Neural progenitor cell (in vitro differentiated cells): Measurements from ENCODE around the gene PDX1. TPM values are rescaled to one million over a fixed set of nuclear protein-coding genes. Genes with fewer than 3 reads are reported as not detected.

Source experiments
- DNase-seq: peaks from one replicate; pipeline ENCODE4 v3.0.0-alpha.2; 2016; ENCODE audit warnings: low spot score
- H2AFZ ChIP-seq: fragments of 200-600 bp; sonication (generic); replicated peaks from 2 replicates; pipeline ENCODE4 v1.6.1; 2016; ENCODE audit warnings: antibody characterized with exemption
- H3F3A ChIP-seq: fragments of 200-600 bp; sonication (generic); 2 replicates; pipeline ENCODE4 v1.6.1; 2016; ENCODE audit warnings: antibody characterized with exemption, low read depth
- H3K27ac ChIP-seq: fragments of 200-600 bp; sonication (generic); 2 replicates; pipeline ENCODE4 v1.5.1; 2016; ENCODE audit warnings: mild to moderate bottlenecking
- H3K27me3 ChIP-seq: fragments of 200-600 bp; sonication (generic); 2 replicates; pipeline ENCODE4 v1.6.1; 2016; ENCODE audit warnings: mild to moderate bottlenecking, moderate library complexity
- H3K36me3 ChIP-seq: fragments of 200-600 bp; sonication (generic); 2 replicates; pipeline ENCODE4 v1.5.1; 2016
- H3K4me1 ChIP-seq: fragments of 200-600 bp; sonication (generic); 2 replicates; pipeline ENCODE4 v1.6.1; 2016; ENCODE audit warnings: mixed run types
- H3K4me2 ChIP-seq: fragments of 200-600 bp; sonication (generic); 2 replicates; pipeline ENCODE4 v1.6.1; 2016
- H3K4me3 ChIP-seq: fragments of 200-600 bp; sonication (generic); 2 replicates; pipeline ENCODE4 v1.5.1; 2016
- H3K79me2 ChIP-seq: fragments of 200-600 bp; sonication (generic); 2 replicates; pipeline ENCODE4 v1.6.1; 2016; ENCODE audit warnings: low read depth
- H3K9ac ChIP-seq: fragments of 200-600 bp; sonication (generic); 2 replicates; pipeline ENCODE4 v1.6.1; 2016
- H3K9me3 ChIP-seq: fragments of 200-600 bp; sonication (generic); 2 replicates; pipeline ENCODE4 v1.5.1; 2016; ENCODE audit warnings: low read depth
- H4K20me1 ChIP-seq: fragments of 200-600 bp; sonication (generic); 2 replicates; pipeline ENCODE4 v1.6.1; 2016; ENCODE audit warnings: low read depth
- H3K27ac Mint-ChIP-seq: 3 replicates; pipeline ENCODE4 v1.8.0; 2021; ENCODE audit warnings: mixed read lengths
- H3K27me3 Mint-ChIP-seq: 2 replicates; pipeline ENCODE4 v1.8.0; 2022; ENCODE audit warnings: low read depth, mild to moderate bottlenecking, inconsistent platforms, moderate library complexity, mixed read lengths; ENCODE audit not compliant: insufficient read depth
- H3K36me3 Mint-ChIP-seq: 3 replicates; pipeline ENCODE4 v1.8.0; 2021; ENCODE audit warnings: mixed read lengths
- H3K4me1 Mint-ChIP-seq: 3 replicates; pipeline ENCODE4 v1.8.0; 2021; ENCODE audit warnings: mixed read lengths
- H3K4me3 Mint-ChIP-seq: 3 replicates; pipeline ENCODE4 v1.8.0; 2021; ENCODE audit warnings: mild to moderate bottlenecking, moderate library complexity, mixed read lengths
- H3K9me3 Mint-ChIP-seq: 3 replicates; pipeline ENCODE4 v1.8.0; 2020; ENCODE audit warnings: mixed read lengths
- EZH2 ChIP-seq: fragments of 200-600 bp; sonication (generic); IDR thresholded peaks from 2 replicates; pipeline ENCODE4 v1.6.1; 2017; ENCODE audit warnings: antibody characterized with exemption, mild to moderate bottlenecking, moderate library complexity
- EZH2phosphoT487 ChIP-seq: fragments of 200-600 bp; sonication (generic); IDR thresholded peaks from 2 replicates; pipeline ENCODE4 v1.6.1; 2017; ENCODE audit warnings: antibody characterized with exemption
- total RNA-seq: library from RNA; depleted of rRNA; stranded (reverse); fragments of >200 nt; gene quantifications from 2 replicates; pipeline ENCODE4 v1.2.3, GENCODE V29; 2015; ENCODE audit warnings: low replicate concordance
- TF ChIP-seq, protein P1 (sequence below): fragments of 200-600 bp; sonication (generic); IDR thresholded peaks from 2 replicates; pipeline ENCODE4 v1.5.1; 2017; ENCODE audit warnings: antibody characterized with exemption, mild to moderate bottlenecking

PDX1 gene
- total RNA-seq, 1 donor from 2014 or later: not detected

DNA sequence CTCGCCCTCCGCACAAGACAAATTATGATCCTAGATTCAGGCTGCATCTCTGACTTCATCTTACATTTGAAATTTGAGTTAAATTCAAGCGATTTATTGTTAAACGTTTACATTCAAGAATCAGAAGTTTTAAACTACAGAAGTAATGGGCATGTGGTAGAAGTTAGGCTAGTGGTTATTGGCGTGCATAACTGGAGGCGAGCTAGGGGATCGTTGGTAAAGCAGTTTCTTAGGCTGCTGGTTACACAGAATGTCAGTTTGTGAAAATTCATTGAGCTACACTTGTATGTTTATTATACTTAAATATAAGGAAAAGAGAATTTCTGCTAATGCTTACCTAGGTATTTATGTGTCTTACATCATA is 50.0 kb downstream of the PDX1 start:
- peaks cover 3% of the 10 kb centered on the region for H3K9me3 Mint-ChIP-seq
- no peaks in the 10 kb centered on the region for H3K36me3 ChIP-seq
- peaks cover 65% of the 10 kb centered on the region for H3K4me1 ChIP-seq
- DNase-seq: no peak
- no peak overlapping the region for H3K27ac ChIP-seq
- peaks cover 95% of the 10 kb centered on the region for H4K20me1 ChIP-seq
- no peak overlapping the region for H3K4me2 ChIP-seq
- TF ChIP-seq, protein P1, sequence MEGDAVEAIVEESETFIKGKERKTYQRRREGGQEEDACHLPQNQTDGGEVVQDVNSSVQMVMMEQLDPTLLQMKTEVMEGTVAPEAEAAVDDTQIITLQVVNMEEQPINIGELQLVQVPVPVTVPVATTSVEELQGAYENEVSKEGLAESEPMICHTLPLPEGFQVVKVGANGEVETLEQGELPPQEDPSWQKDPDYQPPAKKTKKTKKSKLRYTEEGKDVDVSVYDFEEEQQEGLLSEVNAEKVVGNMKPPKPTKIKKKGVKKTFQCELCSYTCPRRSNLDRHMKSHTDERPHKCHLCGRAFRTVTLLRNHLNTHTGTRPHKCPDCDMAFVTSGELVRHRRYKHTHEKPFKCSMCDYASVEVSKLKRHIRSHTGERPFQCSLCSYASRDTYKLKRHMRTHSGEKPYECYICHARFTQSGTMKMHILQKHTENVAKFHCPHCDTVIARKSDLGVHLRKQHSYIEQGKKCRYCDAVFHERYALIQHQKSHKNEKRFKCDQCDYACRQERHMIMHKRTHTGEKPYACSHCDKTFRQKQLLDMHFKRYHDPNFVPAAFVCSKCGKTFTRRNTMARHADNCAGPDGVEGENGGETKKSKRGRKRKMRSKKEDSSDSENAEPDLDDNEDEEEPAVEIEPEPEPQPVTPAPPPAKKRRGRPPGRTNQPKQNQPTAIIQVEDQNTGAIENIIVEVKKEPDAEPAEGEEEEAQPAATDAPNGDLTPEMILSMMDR: no peak
- TF ChIP-seq EZH2phosphoT487: no peak
- no peak for TF ChIP-seq EZH2
- no peak overlapping the region for H3K27ac Mint-ChIP-seq
- peak overlapping the region; percentile 14 for H3K4me3 Mint-ChIP-seq
- H3K27me3 Mint-ChIP-seq: peaks cover 88% of the 10 kb centered on the region
- H3F3A ChIP-seq: peaks cover 55% of the 10 kb centered on the region
- H3K4me1 Mint-ChIP-seq: peaks cover 36% of the 10 kb centered on the region
- H3K36me3 Mint-ChIP-seq: no peaks in the 10 kb centered on the region
- H3K9me3 ChIP-seq: no peaks in the 10 kb centered on the region
- H3K27me3 ChIP-seq: peaks cover 100% of the 10 kb centered on the region
- no peak overlapping the region for H3K9ac ChIP-seq
- no peak overlapping the region for H3K4me3 ChIP-seq
- no peak overlapping the region for H2AFZ ChIP-seq
- H3K79me2 ChIP-seq: no peaks in the 10 kb centered on the region

DNA sequence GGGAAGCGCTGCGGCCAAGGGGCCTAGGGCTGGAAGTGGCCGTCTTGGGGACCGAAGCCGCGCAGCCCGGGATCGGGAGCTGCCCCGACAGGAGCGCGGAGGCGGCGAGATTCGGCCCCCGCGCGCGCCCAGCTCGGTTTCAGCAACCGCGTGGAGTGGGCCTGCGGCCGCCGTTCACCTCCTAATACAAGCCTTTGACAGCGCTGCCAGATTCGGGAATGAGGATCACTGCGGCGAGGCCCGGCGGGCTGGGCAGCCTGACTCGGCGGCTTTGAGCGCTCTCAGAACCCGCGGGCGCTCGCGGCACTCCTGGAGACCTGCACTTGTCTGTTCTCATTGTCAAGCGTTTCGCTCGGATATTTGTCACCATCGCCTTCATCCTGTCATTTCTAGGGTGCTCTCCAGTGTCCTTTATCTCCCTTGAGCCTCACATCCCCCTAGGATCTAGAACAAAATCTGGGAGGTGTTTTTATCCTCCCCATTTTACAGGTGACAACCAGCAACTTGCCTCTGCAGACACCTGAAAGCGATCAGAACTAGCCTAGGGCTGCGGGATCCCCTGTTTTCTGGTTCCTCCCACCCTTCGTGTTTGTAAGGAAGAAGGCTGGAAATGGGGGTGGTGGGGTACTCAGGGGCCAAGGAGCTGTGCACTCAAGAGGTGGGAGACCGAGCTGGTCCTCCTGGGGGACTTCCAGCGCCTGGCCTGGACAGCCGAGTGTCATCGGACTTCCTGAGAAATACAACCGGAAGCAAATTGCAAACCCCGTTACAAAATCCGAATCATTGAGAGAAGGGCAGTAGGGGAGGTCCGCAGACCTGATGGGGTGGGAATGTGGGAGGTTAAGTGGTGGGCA is 50.8 kb downstream of the PDX1 start:
- Histone ChIP-seq H3K4me1 (peaks cover 61% of the 10 kb centered on the region), H3F3A (peaks cover 50% of the 10 kb centered on the region), H3K27me3 (peaks cover 100% of the 10 kb centered on the region), H4K20me1 (peaks cover 95% of the 10 kb centered on the region), H3K79me2 (no peaks in the 10 kb centered on the region), H3K36me3 (no peaks in the 10 kb centered on the region), H3K4me2 (peak overlapping the region; percentile 36), H3K4me3 (peak overlapping the region; percentile 1), H2AFZ (no peak overlapping the region), H3K9me3 (no peaks in the 10 kb centered on the region), H3K9ac (no peak overlapping the region), H3K27ac (no peak overlapping the region)
- peak; percentile 86 for TF ChIP-seq EZH2
- TF ChIP-seq, protein P1: no peak
- peak; percentile 87 for TF ChIP-seq EZH2phosphoT487
- Mint-ChIP-seq H3K27ac (no peak overlapping the region), H3K27me3 (peaks cover 88% of the 10 kb centered on the region), H3K9me3 (peaks cover 3% of the 10 kb centered on the region), H3K4me3 (no peak overlapping the region), H3K4me1 (peaks cover 33% of the 10 kb centered on the region), H3K36me3 (no peaks in the 10 kb centered on the region)
- DNase-seq: peak; percentile 46

DNA sequence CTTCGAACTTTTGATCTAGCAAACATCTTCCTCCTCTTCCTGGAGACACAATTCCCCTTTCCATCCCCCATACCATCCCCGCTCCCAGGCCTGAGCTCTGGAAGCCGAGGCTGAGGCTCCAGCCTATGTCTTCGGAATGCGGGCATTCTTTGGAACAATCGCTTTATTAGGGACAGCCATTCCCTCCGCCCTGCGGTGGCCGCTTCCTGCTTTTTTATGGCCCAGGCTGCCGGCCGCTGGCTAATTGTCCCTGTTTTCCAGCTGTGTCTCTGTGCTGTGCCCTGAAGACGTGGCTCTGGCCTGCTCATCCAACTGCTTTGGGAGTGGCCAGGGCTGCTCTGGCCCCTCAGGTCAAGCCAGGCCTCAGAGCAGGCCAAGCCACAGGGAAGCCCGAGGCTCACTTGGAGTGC is 51.4 kb downstream of the PDX1 start:
- H3K27me3 ChIP-seq: peaks cover 100% of the 10 kb centered on the region
- peaks cover 3% of the 10 kb centered on the region for H3K9me3 Mint-ChIP-seq
- no peaks in the 10 kb centered on the region for H3K36me3 ChIP-seq
- H3K4me1 ChIP-seq: peaks cover 55% of the 10 kb centered on the region
- H3F3A ChIP-seq: peaks cover 47% of the 10 kb centered on the region
- H3K4me3 Mint-ChIP-seq: no peak overlapping the region
- peak; percentile 95 for DNase-seq
- no peaks in the 10 kb centered on the region for H3K36me3 Mint-ChIP-seq
- H3K4me2 ChIP-seq: peak overlapping the region; percentile 36
- H3K27ac ChIP-seq: no peak overlapping the region
- H3K4me1 Mint-ChIP-seq: peaks cover 27% of the 10 kb centered on the region
- H3K79me2 ChIP-seq: no peaks in the 10 kb centered on the region
- peaks cover 95% of the 10 kb centered on the region for H4K20me1 ChIP-seq
- no peak overlapping the region for H3K27ac Mint-ChIP-seq
- no peak overlapping the region for H3K9ac ChIP-seq
- H3K9me3 ChIP-seq: no peaks in the 10 kb centered on the region
- H3K4me3 ChIP-seq: peak overlapping the region; percentile 1
- no peak overlapping the region for H2AFZ ChIP-seq
- TF ChIP-seq EZH2: no peak
- TF ChIP-seq EZH2phosphoT487: no peak
- TF ChIP-seq, protein P1: no peak
- peaks cover 87% of the 10 kb centered on the region for H3K27me3 Mint-ChIP-seq
